ENCODE data around the gene CZIB.
A peak's percentile ranks its signal among the peaks of the same experiment; 100 is the strongest.
"Not testable (repeated sequence)": the region's sequence is repeated elsewhere in the genome, so short reads cannot be mapped to it uniquely, and the experiment has no call there.

CZIB gene

DNA sequence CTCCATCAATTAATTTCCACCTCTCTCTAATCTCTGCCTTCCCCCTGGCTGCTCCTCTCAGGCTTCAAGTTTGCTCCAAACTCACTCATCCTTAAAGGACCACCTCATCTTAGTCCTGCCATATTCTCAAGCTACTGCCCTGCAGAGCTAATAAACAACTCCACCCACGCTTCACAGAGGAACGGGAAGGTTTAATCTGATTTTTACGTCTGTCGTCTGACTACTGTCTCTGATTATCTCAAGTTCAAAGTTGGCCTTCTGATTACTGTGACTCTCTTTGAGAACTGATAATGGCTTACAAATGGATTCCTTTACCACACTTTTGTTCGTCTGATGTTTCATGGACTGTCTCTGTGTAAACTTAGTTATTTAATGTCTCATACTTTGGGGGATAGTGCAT lies 31.4 kb downstream of the CZIB start:
- no peak for DNase-seq

DNA sequence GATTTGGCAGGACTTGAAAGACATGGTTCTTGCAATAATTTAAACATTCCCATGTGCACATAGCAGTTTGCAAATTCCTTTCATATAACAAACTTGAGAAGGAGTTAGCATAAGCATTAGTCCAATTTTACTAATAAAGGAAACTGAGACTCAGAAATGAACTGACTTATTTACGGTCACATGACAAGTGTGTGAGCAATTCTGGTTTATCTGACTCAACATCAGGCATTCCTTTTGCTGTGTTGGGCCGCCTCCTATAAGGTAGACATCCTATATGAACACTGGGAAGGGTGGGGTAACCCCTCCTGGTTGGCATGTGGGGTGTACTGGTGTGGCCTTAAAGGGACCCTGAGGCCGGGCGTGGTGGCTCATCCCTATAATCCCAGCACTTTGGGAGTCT lies 32.3 kb downstream of the CZIB start:
- DNase-seq: no peak

DNA sequence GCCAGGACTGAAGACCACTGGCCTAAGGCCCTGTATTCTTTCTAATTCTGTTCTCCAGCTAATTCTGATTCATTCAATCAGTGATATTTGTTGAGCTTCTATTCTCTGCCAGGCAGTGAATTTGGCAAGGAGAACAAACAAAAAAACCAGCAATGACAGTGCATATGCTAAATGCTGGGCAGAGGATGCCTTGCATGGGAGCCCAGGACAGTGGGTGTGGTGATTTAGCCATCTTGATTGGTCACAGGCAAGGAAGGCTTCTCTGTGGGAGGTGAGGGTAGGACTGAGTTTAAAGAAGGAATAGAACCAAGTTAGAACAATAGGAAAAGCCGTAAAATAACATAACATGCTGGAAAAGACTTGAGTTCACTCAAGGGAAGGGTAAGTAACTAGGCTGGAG lies 33.0 kb downstream of the CZIB start:
- no peak for DNase-seq

DNA sequence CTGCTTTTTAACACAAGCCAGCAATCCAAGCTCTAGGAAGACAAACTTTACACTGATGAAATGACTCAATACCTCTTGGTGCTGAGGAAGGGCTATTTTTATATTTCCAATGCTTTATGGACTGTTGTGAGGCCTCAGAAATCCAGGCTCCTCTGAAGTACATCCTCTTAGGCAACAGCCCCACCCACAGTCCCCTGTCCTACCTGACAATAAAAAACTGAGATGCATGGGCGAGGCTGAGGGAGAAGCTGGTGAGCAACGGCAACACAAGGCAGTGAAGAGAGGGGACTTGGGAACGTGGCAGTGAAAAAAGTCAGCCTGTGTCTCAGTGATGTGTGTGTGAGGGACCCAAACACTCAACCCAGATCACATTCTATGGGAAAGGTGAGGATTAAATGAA lies 33.9 kb downstream of the CZIB start:
- DNase-seq: no peak

DNA sequence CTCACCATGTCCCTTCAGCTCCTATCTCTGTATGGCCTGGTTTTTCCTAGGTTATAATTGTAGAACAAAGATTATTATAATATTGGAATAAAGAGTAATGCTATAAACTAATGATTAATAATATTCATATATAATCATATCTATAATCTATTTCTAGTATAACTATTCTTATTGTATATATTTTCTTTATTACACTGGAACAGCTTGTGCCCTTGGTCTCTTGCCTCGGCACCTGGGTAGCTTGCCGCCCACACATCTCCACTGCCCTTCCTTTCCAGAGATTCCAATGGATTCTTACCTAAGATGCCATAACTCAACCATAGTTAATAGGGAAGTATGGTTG lies 34.5 kb downstream of the CZIB start:
- not testable (repeated sequence) for DNase-seq

DNA sequence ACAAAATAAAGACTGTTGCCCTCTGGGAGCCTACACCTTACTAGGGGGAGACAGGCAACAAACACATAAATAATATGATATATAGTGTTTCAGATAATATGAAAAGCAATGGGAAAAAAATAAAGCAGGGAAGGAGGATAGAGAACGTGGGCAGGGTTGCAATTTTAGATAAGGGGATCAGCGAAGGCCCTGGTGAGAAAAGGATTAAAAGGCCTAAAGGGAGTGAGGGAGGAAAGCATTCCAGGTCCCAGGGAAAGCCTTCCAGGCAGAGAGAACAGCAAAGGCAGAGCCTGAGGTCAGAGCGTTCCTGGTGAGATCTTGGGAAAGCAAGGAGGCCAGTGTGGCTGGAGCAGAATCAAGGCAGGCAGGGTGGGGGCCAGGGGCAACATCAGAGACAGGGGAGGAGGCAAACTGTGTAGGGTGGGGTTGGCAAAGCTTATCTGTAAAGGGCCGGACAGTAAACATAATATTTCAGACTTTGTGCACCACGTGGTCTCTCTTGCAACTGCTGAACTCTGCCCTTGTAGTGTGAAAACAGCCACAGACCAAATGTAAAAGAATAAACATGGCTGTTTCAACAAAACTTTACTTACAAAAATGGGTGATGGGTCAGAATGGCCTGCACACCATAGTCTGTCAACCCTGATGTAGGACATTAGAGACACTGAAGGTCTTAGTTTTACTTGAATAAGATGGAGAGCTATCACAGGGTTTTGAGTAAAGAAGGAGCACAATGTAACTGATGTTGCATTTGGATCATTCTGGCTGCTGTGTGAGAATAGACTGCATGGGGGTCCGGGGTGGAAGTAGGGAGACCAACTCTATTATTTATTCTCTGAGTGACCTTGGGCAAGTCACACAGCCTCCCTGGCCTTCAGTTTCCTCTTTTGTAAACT lies 37.1 kb downstream of the CZIB start:
- no peak for DNase-seq

DNA sequence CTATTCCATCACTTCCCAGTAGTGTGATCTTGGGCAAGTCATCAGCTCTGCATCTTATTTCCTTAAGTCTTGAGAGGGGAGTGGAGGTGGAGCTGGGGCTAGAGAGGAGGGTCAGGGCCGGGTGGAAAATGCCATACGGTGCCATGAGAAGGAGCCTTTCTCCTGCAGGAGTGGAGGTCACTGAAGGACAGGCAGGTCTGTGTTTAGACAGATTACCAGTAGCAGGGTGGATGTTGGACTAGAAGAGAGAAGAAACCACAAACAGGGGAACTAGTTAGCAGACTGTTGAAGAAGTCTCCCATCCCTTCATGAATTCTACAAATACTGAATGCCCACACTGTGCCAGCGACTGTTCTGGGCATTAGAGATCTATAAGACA lies 37.7 kb downstream of the CZIB start:
- no peak for DNase-seq

DNA sequence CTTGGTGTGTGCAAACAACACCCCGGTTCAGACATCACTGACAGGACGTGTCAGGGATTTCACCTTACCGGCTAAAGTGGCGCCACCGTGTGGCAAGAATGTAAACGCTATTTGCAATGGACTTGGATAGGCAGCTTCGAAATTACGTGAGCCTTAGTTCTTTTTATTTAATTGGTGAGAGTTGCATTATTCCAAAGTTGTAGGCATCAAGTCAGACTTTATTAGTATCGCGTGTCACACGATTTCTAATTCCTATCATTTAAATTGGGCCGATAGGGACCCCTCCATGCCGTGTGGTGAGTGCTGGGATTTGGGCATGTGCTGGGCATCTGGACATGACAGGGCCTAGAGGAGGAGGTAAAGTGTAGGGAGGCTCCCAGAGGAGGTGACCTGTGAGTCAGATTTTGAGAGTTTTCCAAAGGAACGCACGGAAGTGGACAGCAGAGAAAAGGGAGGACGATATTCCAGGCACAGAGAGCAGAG lies 38.3 kb downstream of the CZIB start:
- DNase-seq: peak in 45 of 56 donors; percentile 3 to 86 (median 30)

DNA sequence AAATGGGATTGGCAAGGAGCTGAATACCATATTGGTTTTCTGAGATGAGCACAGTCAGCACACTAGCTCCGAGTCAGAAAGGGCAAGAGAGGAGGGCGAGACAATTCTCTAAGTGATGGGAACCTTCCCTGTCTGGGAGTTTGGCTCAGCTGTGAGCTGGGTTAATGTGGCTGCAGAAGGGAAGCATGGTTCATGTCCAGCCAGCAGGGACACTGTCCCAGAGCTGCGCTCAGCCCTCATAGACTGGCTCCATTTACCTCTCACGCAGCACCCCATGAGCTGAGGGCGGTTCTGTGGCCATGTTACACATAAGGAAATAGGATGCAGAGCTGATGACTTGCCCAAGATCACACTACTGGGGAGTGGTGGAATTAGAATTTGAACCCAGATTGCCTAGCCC lies 39.5 kb downstream of the CZIB start:
- DNase-seq: no peak

DNA sequence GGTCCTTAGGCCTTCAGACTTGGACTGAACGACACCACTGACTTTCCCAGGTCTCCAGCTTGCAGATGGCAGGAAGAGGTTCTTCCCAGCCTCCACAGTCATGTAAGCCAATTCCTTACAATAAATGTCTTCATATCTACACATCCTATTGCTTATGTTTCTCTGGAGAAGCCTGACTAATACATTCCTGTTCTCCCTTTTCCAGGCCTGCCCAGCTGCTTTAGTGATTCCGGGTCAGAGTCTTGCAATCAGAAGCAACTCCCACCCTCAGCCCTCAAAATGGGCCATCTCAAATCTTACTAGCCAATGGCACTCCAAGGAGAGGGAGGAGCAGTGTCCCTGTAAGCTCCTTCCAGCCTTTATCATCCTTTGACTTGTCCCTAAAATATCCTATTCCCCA lies 40.2 kb downstream of the CZIB start:
- no peak for DNase-seq

DNA sequence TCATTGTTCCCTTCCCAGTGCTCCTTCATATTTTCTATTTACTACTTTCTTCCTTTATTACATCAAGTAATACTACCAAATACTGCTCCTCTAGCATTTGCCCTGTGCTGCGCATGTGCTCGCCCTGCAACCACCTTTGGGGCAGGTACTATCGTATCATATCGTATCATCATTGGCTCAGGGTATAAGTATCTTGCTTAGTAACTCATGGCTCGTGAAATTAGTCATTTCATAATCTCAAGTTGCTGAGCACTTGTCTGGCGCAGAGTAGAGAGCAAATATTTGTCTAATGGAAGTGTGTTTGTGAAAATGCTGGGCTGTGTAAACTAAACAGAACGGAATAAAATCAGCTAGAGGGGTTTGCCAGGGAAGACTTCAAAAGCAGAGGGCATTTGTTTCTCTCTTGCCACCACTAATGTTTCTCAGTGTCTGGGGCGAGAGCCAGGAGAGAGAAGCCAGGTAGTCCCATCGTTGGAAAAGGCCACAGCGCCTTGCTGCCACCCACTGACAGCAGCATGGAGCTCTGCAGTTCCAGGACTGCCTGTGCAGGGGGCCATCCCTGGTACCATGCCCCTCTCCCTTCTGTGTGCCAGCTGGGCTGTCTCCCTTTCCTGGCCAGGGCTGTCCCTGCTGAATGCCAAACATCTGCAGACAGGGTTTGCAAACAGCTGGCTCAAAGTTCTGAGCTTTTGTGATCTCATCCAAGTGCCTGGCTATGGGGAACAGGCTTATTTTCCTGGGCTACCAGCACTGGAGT lies 43.8 kb downstream of the CZIB start:
- DNase-seq: peak in 4 of 56 donors; percentile 1 to 19 (median 7)

DNA sequence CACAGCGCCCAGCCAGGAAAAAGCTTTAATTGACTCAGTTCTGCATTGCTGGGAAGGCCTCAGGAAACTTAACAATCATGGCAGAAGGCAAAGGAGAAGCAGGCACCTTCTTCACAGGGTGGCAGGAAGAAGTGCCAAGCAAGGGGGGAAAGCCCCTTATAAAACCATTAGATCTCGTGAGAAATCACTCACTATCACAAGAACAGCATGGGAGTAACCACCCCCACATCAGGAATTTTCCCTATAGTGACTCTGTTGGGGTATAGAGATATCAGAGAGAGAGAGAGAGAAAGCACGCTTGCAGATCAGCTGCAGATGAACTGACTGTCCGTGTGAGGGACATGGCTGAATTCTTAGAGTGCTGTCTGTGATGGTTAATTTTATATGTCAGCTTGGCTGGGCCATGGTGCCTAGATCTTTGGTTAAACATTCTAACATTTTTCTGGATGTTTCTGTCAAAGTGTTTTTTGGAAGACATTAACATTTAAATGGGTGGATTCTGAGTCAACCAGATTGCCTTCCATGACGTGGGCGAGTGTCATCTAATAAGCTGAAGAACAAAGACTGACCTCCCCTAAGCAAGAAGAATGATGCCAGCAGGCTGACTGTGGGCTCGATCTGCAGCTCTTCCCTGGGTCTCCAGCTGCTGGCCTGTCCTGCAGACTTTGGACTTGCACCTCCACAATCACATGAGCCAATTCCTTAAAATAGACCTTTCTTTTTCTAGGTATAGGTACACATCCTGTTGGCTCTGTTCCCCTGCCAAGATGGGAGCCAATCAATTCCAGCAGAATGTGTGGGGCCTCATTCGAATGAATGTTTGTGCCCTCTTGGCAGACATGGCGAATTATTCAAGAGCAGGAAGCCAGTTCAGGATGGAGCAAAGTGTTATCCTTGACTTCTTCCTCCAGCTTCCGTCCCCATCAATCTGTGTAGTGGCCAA lies 45.2 kb downstream of the CZIB start:
- peak in 4 of 56 donors; percentile 2 to 29 (median 4) for DNase-seq

DNA sequence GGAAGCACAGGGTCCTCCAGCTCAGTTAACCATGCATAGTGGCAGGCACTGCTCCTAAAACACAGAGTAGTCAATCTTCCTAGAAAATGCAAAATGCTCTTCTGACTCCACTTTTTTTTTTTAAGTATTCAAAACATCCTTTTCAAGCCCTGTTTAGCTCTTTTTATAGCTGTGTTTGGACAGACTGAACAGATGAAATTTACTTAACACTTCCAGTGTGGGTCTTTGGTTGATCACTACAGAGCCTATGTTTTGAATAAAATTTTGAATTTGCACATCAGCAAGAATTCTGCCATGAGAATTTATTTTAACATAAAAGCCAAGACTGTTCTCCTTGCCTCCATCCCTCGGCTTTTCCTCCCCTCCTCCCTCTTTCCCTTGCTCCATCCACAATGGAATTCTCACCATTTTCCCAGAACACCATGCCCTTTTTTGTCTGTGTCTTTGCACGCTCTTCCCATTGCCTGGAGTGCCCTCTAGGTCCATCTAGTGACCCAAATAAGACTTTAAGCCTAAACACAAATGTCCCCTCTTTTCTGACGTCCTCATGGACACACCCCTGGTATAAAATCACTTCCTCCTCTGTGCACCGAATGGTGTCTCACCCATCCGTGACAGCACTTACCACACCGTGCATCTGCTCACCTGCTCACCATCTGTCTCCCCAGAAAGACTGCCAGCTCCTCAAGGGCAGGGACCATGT lies 47.9 kb downstream of the CZIB start:
- DNase-seq: no peak

DNA sequence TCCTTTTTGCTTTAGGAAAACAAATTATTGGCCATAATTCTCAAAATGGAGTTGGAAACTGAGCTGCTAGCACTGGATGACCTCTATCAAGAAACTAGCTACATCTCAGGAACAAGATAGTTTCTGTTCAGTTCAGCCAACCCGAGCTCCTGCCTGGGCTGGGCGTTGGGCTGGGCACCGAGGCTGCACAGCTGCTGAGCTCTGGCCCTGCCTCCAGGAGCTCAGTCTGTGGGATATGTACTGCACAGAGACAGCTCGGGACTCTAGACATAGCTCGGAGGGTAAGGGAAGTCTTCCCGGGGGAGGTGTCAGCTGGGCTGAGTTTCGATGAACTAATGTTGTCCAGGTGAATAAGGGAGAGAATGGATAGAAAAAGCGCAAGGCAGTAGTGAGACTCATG lies 53.5 kb downstream of the CZIB start:
- DNase-seq: no peak

DNA sequence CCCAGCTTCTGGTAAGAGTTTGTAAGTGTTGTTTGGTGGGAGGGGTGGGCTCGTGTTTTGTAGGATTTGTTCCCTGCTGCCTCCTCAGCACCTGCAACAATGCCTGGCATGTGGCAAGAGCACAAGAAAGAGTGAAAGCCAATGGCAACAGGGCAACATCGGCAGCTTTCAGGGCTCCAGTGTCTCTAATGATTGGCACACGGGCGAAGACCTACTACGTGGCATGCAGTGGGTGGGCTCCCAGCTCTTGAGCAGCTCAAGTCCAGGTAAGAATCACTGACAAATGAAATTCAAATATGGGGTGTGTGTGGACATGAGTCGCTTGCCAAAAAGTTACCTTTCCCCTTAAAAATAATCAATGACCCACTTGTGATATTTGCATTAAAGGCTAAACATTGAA lies 54.1 kb downstream of the CZIB start:
- no peak for DNase-seq

DNA sequence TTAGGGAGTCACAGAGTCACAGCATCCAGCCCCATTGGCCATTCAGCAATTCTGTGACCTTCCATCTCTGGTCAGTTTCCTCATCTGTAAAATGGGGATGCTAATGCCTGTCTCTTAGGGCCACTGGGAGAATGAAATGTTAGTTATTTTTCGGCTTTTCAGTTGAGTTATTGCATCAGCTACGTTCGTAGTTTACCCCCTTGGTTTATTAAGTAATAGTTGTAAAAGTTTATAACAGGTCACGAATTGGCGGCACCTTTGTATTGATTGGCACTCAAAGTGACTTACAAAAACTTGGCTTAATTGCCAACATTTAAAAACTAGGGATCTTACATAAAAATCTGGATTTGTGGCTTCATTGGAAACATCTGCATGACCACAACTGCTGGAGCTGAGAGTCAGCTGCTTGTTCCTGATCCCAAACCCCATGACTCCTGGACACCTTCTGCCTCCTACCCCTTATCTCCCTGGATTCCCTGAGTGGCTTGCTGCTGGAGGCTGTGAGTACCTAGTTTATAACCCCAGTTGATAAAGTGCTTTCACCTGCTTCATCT lies 54.9 kb downstream of the CZIB start:
- DNase-seq: no peak
